K562 (cell line): Measurements from ENCODE around the gene API5. TPM values are rescaled to one million over a fixed set of nuclear protein-coding genes. Genes with fewer than 3 reads are reported as not detected.

Source experiments
- ARID4B ChIP-seq: sonication (generic); formaldehyde crosslinking; IDR thresholded peaks from 2 replicates; pipeline ENCODE4 v1.8.0; 2022; ENCODE audit warnings: mild to moderate bottlenecking, missing genetic modification reagents
- ETV6 ChIP-seq, 3 experiments: fragments of 150-350 bp in 1 of 3; sonication (generic) in 1 of 3; formaldehyde crosslinking in 1 of 3; IDR thresholded peaks; 2 replicates each; pipeline versions ENCODE4 v1.6.1 to v1.8.0; 2014 to 2022; ENCODE audit warnings: borderline replicate concordance in 2 of 3, low read depth in 2 of 3, antibody characterized with exemption in 1 of 3, low read length in 1 of 3, mild to moderate bottlenecking in 1 of 3, missing genetic modification reagents in 1 of 3
- ZNF134 ChIP-seq: fragments of 250-450 bp; sonication (Bioruptor Pico); conservative IDR thresholded peaks from 2 replicates; pipeline ENCODE4 v1.4.0; 2020
- ZNF384 ChIP-seq: IDR thresholded peaks from 2 replicates; pipeline ENCODE4 v1.6.1; 2012; ENCODE audit warnings: low read depth, low read length, improper control_type of control experiment
- ZNF518B ChIP-seq: fragments of 250-450 bp; sonication (Bioruptor Pico); IDR thresholded peaks from 2 replicates; pipeline ENCODE4 v1.5.0; 2021; ENCODE audit warnings: mild to moderate bottlenecking, moderate library complexity
- ZNF77 ChIP-seq: fragments of 250-450 bp; sonication (Bioruptor Pico); IDR thresholded peaks from 2 replicates; pipeline ENCODE4 v1.5.0; 2020
- polyA plus RNA-seq, 8 experiments: library from polyadenylated mRNA; depleted of rRNA in 4 of 8; stranded (reverse) in 5 of 8; unstranded in 3 of 8; fragments of >200 nt; fragmentation: Nextera tagmentation in 2 of 8; fragmentation: Illumina TruSeq in 1 of 8; extraction: Ambion mirVana in 2 of 8; extraction: Trizol in 1 of 8; gene quantifications; 2 replicates each; pipeline versions ENCODE4 v1.2.1 to v1.2.3, GENCODE V29; 2011 to 2014; ENCODE audit warnings: inconsistent platforms in 1 of 8, missing spikeins in 1 of 8
- total RNA-seq, 7 experiments: library from RNA; depleted of rRNA in 6 of 7; stranded (reverse); fragments of >200 nt in 6 of 7; fragmentation: Illumina TruSeq in 2 of 7; extraction: Trizol in 2 of 7; gene quantifications; 2 replicates each; pipeline versions ENCODE4 v1.2.1 to v1.2.3, GENCODE V29; 2011 to 2021; ENCODE audit warnings: low replicate concordance in 1 of 7
- TF ChIP-seq, protein P1 (sequence below): fragments of 200-800 bp; sonication (Bioruptor generic); IDR thresholded peaks from 2 replicates; pipeline ENCODE4 v1.6.1; 2016; ENCODE audit warnings: missing genetic modification characterization, missing compliant biosample characterization
- TF ChIP-seq, protein P2 (sequence below): fragments of 250-450 bp; sonication (Bioruptor Pico); IDR thresholded peaks from 2 replicates; pipeline ENCODE4 v1.4.0; 2020

API5 gene
- total and polyA plus RNA-seq, 9 of the 15 experiments (the other 6 are each of a cell fraction or from before 2014, with no cell fraction given), result 59.8 to 146 (median 123) TPM

- TF ChIP-seq ARID4B (CRISPR knock-in tag) (peak; percentile 71; the same call in 1 of the 2 replicates), ZNF384 (no peak), ETV6 (IDR thresholded peaks at IDR 0.05; ENCODE audit: borderline replicate concordance in 1 of 2, low read depth in 2 of 2, low read length in 1 of 2) (no peak), ETV6 (CRISPR knock-in tag; IDR thresholded peaks at IDR 0.05; ENCODE audit: borderline replicate concordance) (no peak), ZNF518B (CRISPR knock-in tag) (no peak), ZNF134 (CRISPR knock-in tag) (no peak), ZNF77 (CRISPR knock-in tag) (no peak)
- TF ChIP-seq, protein P1, sequence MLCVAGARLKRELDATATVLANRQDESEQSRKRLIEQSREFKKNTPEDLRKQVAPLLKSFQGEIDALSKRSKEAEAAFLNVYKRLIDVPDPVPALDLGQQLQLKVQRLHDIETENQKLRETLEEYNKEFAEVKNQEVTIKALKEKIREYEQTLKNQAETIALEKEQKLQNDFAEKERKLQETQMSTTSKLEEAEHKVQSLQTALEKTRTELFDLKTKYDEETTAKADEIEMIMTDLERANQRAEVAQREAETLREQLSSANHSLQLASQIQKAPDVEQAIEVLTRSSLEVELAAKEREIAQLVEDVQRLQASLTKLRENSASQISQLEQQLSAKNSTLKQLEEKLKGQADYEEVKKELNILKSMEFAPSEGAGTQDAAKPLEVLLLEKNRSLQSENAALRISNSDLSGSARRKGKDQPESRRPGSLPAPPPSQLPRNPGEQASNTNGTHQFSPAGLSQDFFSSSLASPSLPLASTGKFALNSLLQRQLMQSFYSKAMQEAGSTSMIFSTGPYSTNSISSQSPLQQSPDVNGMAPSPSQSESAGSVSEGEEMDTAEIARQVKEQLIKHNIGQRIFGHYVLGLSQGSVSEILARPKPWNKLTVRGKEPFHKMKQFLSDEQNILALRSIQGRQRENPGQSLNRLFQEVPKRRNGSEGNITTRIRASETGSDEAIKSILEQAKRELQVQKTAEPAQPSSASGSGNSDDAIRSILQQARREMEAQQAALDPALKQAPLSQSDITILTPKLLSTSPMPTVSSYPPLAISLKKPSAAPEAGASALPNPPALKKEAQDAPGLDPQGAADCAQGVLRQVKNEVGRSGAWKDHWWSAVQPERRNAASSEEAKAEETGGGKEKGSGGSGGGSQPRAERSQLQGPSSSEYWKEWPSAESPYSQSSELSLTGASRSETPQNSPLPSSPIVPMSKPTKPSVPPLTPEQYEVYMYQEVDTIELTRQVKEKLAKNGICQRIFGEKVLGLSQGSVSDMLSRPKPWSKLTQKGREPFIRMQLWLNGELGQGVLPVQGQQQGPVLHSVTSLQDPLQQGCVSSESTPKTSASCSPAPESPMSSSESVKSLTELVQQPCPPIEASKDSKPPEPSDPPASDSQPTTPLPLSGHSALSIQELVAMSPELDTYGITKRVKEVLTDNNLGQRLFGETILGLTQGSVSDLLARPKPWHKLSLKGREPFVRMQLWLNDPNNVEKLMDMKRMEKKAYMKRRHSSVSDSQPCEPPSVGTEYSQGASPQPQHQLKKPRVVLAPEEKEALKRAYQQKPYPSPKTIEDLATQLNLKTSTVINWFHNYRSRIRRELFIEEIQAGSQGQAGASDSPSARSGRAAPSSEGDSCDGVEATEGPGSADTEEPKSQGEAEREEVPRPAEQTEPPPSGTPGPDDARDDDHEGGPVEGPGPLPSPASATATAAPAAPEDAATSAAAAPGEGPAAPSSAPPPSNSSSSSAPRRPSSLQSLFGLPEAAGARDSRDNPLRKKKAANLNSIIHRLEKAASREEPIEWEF, result no peak
- TF ChIP-seq, protein P2, sequence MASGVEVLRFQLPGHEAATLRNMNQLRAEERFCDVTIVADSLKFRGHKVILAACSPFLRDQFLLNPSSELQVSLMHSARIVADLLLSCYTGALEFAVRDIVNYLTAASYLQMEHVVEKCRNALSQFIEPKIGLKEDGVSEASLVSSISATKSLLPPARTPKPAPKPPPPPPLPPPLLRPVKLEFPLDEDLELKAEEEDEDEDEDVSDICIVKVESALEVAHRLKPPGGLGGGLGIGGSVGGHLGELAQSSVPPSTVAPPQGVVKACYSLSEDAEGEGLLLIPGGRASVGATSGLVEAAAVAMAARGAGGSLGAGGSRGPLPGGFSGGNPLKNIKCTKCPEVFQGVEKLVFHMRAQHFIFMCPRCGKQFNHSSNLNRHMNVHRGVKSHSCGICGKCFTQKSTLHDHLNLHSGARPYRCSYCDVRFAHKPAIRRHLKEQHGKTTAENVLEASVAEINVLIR, result peak; percentile 53; the same call in 1 of the 2 replicates
Measured at GRCh38 chr11:43311791-43312607, at the start of gene API5 (continued).
